NCI-H2196 treated with DMSO at 0.1 percent for 48 hours (cell line): ENCODE data around the gene TMEM120B.
A peak's percentile ranks its signal among the peaks of the same experiment; 100 is the strongest.
"Not testable (repeated sequence)": the region's sequence is repeated elsewhere in the genome, so short reads cannot be mapped to it uniquely, and the experiment has no call there.

Experiments used
- DNase-seq: peaks from one replicate; lab custom pipeline; 2025; ENCODE audit not compliant: unreplicated experiment; lab: John Stamatoyannopoulos, UW

The TMEM120B gene

GRCh38 chr12:121709064-121709424 is 3.5 kb upstream of the TMEM120B start:
- DNase-seq, result not testable (repeated sequence)

- no peak for DNase-seq
These were observed 3.0 kb upstream of the TMEM120B start for GRCh38 chr12:121709478-121709961.

GRCh38 chr12:121711361-121712189 is 977 bp upstream of the TMEM120B start:
- DNase-seq, result no peak

GRCh38 chr12:121712190-121712460 is 427 bp upstream of the TMEM120B start:
- DNase-seq, result no peak

GRCh38 chr12:121713257-121713777 is 765 bp downstream of the TMEM120B start:
- no peak for DNase-seq

- DNase-seq, result no peak
These were observed 1.2 kb downstream of the TMEM120B start for GRCh38 chr12:121713793-121714192.

- not testable (repeated sequence) for DNase-seq
These were observed 2.5 kb downstream of the TMEM120B start for GRCh38 chr12:121715055-121715454.

GRCh38 chr12:121715862-121716435 is 3.4 kb downstream of the TMEM120B start:
- no peak for DNase-seq

GRCh38 chr12:121717041-121717699 is 4.6 kb downstream of the TMEM120B start:
- DNase-seq, result peak; percentile 23

- no peak for DNase-seq
These were observed 6.2 kb downstream of the TMEM120B start for GRCh38 chr12:121718653-121719239.

GRCh38 chr12:121719926-121720414 is 7.4 kb downstream of the TMEM120B start:
- DNase-seq, result no peak

GRCh38 chr12:121720762-121721161 is 8.2 kb downstream of the TMEM120B start:
- no peak for DNase-seq

GRCh38 chr12:121722511-121722910 is 10.0 kb downstream of the TMEM120B start:
- DNase-seq, result no peak

- no peak for DNase-seq
These were observed 10.6 kb downstream of the TMEM120B start for GRCh38 chr12:121723200-121723599.

- no peak for DNase-seq
These were observed 12.4 kb downstream of the TMEM120B start for GRCh38 chr12:121724925-121725324.

GRCh38 chr12:121725423-121725822 is 12.9 kb downstream of the TMEM120B start:
- DNase-seq, result no peak

- no peak for DNase-seq
These were observed 16.5 kb downstream of the TMEM120B start for GRCh38 chr12:121729021-121729420.

- no peak for DNase-seq
These were observed 18.9 kb downstream of the TMEM120B start for GRCh38 chr12:121731473-121731872.

- DNase-seq, result no peak
These were observed 21.3 kb downstream of the TMEM120B start for GRCh38 chr12:121733849-121734248.

- no peak for DNase-seq
These were observed 25.8 kb downstream of the TMEM120B start for GRCh38 chr12:121738340-121738858.

GRCh38 chr12:121740847-121741246 is 28.3 kb downstream of the TMEM120B start:
- DNase-seq, result no peak
